Activated CD8-positive, alpha-beta memory T cell treated with anti-CD3 and anti-CD28 coated beads for 48 hours (primary cell): Measurements from ENCODE around the gene CAMSAP1.

Source experiments
- DNase-seq, 3 experiments: peaks; one replicate each; pipeline ENCODE4 v3.0.0-alpha.2; 2020; ENCODE audit warnings: low read depth in 2 of 3, low spot score in 2 of 3

Gene CAMSAP1

GRCh38 chr9:135815830-135816650 is 91.3 kb downstream of the CAMSAP1 start:
- no peak for DNase-seq

- no peak for DNase-seq
Measured at GRCh38 chr9:135815413-135815812, 91.9 kb downstream of the CAMSAP1 start.

- no peak for DNase-seq
Measured at GRCh38 chr9:135814421-135815095, 92.8 kb downstream of the CAMSAP1 start.

GRCh38 chr9:135813671-135814290 is 93.6 kb downstream of the CAMSAP1 start:
- DNase-seq = no peak

DNA sequence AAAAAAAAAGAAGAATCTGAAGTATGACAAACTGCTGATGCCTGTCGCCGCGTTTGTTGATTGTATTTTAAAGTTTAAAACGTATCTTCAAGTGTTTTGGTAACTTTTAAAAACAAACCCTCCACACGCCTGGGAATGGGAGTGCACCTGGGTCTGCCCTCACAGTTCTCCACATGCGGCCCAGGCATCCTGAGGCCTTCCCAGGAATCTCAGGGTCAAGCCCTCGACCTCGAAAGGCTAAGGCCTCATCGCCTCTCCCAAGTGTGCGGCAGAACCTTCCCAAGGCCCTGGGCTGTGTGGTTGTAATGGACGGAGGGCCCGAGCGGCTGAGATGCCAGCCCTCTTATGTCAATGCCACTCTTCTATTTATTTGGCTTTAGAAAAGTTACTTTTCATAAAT is 94.4 kb downstream of the CAMSAP1 start:
- DNase-seq = no peak

DNA sequence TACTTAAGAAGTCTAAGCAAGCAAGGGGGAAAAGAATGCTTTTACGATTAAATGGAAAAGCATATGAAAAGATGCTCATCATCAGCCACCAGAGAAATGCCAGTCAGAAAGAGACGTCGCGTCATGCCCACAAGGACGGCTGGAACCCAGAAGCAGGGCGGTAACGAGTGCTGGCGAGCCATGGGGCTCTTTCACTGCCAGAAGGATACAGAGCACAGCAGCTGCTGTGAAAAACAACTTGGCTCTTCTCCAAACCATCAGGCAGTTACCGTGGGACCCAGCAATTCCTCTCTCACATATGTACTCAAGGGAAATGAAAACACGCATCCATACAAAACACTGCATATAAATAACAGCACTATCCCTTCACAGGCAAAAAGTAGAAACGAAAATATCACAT is 95.5 kb downstream of the CAMSAP1 start:
- no peak for DNase-seq

DNA sequence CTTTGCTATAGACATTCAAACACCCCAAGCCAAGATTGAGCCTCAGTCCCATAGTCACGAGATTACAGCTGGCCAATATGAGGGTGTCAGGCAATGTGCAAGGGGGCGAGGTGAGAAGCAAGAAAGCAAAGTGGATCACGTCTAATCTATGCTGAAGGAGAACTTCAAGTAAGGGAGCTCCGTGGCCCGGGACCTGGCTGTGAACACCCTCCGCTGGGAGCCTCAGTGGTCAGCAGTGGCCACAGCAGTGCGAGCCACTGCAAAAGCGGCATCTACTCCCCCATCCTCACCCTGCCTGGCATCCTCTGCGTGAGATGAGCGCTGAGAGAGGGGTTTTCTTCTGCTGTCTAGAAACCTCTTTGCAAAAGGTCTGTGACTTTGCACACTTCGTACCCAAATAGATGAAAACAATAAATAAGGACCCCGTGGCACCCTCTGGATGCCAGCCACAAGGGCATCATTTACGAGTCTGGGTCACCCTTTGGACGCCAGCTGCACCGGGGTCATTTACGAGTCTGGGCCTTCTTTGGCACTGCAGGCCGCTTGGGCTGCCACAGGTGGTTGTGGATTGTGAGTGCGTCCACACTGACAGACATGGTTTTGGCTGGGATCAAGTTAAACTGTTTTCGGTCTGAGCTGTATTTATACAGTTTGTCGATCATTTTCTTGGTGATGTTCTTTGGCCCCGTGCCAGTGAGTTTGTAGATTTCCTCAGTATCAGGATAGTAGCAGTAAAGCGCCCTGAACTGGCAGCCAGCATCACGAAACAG is 96.4 kb downstream of the CAMSAP1 start:
- DNase-seq = no peak

DNA sequence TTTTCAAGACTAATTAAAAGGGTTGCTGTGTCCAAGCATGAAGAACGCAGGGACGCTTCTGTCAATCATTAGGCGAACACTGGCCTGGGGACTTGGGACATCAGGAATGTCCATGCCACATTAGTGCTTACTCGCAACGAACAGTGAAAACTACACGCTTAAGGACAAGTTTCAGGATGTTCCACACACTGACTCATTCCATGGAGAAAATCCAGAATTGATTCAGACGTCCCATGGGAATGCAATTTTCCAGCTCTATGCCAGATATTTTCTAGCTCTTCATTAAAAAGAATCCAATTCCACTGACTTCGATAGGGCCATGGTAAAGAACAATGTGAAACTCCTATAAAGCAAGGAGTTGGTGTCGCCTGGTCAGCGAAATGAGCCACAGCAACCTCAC is 98.2 kb downstream of the CAMSAP1 start:
- no peak for DNase-seq

- no peak for DNase-seq
Measured at GRCh38 chr9:135805422-135806022, 101.8 kb downstream of the CAMSAP1 start.

- DNase-seq = no peak
Measured at GRCh38 chr9:135804581-135805421, 102.5 kb downstream of the CAMSAP1 start.

DNA sequence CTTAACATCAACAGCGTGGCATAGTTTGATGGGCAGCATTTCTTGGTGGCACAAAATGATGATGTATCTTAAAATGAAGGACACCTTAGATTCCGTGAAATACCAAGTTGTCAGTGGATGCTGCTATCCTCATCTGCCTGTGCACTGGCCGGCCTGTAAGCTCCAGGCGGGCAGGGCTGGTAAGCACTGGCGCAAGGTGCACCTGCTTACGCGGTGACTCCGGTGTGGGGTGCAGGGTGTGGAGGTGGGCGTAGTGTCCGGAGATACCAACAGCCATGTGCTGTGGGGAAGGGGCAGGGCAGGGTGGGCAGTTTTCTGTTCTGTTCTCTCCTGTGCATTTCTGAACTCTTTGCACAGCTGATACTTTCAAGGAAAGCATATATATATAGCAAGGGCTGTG is 103.9 kb downstream of the CAMSAP1 start:
- no peak for DNase-seq

DNA sequence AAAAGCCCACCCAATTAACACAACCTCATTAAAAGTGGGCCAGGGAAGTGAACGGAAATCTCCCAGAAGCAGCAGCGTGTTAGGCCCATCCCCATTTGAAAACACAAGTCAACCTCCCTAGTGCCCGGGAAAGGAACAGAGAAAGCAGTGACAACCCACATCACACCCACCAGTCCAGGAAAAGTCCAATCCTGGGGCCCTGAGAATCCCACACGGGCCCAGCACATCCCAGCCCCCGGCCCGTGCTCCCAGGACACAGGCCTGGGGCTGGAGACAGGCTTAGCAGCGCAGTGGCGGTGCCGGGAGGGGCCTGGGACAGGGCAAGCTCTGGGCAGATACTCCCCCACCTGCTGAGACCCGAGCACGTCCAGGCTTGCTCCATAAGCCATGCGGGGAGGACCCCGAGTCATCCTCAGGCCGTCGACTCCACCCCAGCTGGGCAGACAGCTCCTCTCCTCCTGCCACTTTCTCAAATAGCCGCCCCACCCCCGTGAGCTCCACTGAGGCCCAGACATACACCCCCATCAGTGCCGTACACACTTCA is 104.4 kb downstream of the CAMSAP1 start:
- DNase-seq = no peak

DNA sequence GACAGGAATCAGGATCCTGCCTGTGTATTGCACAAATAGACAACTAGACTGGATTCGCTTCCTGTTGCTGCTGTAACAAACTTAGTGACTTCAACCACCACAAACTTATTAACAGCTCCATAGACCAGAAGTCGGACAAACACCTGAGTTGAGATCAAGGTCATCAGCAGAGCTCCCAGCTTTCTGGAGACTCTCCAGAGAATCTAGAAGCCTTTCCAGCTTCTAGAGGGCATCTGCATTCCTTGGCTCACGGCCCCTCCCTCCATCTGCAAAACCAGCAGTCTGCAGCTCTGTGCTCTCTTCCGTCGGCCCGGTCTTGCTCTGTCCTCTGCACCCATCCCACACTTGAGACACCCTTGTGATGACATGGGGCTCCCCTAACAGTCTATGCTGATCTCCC is 106.3 kb downstream of the CAMSAP1 start:
- DNase-seq = no peak

GRCh38 chr9:135799261-135799660 is 108.1 kb downstream of the CAMSAP1 start:
- DNase-seq = no peak

DNA sequence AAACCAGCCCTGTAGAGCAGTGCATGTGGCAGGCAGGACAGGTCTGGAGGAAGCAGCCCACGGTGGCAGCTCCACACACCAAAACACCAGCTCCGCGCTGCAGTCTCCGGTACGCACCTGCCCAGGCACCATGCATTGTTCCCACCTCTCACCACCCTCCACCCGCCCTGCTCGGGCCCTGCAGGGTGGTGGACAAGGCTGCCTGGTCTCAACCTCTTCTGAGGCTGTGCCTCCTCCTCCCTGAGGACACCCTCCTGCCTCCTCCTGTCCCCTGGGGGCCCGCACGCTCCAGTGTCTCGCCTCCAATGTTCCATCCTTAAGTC is 109.1 kb downstream of the CAMSAP1 start:
- no peak for DNase-seq

- peak in 1 of 3 experiments; percentile 14 for DNase-seq
Measured at GRCh38 chr9:135797507-135798262, 109.7 kb downstream of the CAMSAP1 start.

DNA sequence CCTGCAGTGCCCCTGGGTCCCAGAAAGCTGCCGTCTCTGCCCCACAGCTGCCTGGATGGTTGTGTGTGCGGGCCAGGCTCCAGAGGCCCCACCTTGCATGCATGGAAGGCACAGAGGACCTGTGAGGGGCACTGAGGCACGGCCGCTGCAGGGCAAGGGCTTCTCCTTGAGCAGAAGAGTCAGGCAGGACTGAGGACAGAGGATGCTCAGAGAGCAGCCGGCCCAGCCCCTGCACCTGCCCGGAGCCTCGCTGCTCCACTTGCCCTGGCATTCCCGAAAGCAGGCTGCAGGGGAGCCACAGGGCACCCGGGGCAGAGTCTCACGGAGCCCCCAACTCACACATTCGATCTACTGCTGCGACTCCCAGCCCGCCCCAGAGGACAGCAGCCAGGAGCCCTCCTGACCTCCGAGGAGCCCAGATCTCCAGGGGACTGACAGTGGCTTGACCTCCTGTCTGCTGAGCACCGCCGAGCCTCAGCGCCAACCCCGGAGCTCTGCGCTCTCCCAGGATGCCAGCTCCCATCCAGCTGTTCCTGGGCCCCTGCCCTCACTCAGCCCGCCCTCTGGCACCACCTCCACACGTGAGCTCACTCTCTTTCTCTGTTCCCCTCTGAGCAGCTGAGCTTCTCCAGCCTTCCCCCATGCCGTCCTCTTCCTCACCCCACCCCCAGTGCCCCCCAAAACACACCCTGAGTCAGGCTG is 110.4 kb downstream of the CAMSAP1 start:
- no peak for DNase-seq

DNA sequence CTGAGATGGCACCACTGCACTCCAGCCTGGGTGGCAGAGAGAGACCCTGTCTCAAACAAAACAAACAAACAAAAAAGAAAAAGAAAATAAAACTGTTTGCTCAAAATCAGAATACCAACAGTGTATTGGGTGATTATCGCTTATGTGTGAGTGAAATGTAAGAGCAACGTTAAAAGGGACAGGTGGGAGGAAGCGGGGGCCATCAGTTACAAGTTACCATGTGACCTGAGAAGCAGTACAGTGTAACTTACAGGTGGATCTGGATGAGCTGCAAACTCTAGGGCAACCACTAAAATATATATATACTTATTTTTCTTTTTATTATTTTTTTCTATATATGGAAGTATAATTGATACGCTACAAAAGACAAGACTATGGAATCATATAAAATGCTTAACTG is 112.0 kb downstream of the CAMSAP1 start:
- DNase-seq = no peak
